ENCODE data around the gene NR1H2.

DNA sequence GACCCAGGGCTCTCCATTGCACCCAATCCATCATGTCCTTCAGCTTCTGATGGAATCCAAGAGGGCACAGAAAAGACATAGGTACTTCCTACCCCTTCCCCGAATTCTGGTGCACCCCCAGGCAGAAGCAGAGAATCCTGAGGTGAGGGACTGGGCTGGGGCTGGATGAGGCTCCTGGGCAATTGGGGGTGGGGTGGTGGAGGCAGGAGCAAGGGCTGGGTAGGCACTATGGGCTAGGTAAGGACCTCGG lies 44.3 kb upstream of the NR1H2 start:
- TF ChIP-seq POLR2A (IDR thresholded peaks at IDR 0.05): no peak
- TF ChIP-seq, protein P1, sequence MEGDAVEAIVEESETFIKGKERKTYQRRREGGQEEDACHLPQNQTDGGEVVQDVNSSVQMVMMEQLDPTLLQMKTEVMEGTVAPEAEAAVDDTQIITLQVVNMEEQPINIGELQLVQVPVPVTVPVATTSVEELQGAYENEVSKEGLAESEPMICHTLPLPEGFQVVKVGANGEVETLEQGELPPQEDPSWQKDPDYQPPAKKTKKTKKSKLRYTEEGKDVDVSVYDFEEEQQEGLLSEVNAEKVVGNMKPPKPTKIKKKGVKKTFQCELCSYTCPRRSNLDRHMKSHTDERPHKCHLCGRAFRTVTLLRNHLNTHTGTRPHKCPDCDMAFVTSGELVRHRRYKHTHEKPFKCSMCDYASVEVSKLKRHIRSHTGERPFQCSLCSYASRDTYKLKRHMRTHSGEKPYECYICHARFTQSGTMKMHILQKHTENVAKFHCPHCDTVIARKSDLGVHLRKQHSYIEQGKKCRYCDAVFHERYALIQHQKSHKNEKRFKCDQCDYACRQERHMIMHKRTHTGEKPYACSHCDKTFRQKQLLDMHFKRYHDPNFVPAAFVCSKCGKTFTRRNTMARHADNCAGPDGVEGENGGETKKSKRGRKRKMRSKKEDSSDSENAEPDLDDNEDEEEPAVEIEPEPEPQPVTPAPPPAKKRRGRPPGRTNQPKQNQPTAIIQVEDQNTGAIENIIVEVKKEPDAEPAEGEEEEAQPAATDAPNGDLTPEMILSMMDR (IDR thresholded peaks at IDR 0.05): no peak
- TF ChIP-seq POLR2AphosphoS5 (IDR thresholded peaks at IDR 0.05): no peak
